HepG2 (cell line): ENCODE measurements around the gene UNC50. TPM values are rescaled to one million over a fixed set of nuclear protein-coding genes. Genes with fewer than 3 reads are reported as not detected.

Experiments
- NR2F2 ChIP-seq: IDR thresholded peaks from 2 replicates; pipeline ENCODE4 v1.6.1; 2012; ENCODE audit warnings: low read depth, inconsistent platforms, borderline replicate concordance
- SRSF4 ChIP-seq: fragments of 200-400 bp; formaldehyde crosslinking; IDR thresholded peaks from one replicate; pipeline ENCODE4 v1.6.1; 2018; ENCODE audit warnings: mild to moderate bottlenecking, low read depth, low read length, moderate library complexity; ENCODE audit not compliant: poor library complexity, severe bottlenecking
- TCF12 ChIP-seq, 2 experiments: fragments of 450-650 bp in 1 of 2; sonication (generic) in 1 of 2; formaldehyde crosslinking in 1 of 2; IDR thresholded peaks; 2 replicates each; pipeline versions ENCODE4 v1.6.1 to v1.8.0; 2017 to 2022; ENCODE audit warnings: antibody characterized with exemption in 1 of 2, mild to moderate bottlenecking in 1 of 2, missing genetic modification reagents in 1 of 2, moderate library complexity in 1 of 2
- ZNF235 ChIP-seq: sonication (generic); formaldehyde crosslinking; IDR thresholded peaks from 2 replicates; pipeline ENCODE4 v1.8.1; 2023; ENCODE audit warnings: mild to moderate bottlenecking, missing genetic modification reagents, borderline replicate concordance
- ZNF333 ChIP-seq: sonication (generic); formaldehyde crosslinking; IDR thresholded peaks from 2 replicates; pipeline ENCODE4 v1.4.0; 2020; ENCODE audit warnings: mild to moderate bottlenecking, missing genetic modification reagents, borderline replicate concordance
- ZNF350 ChIP-seq: sonication (generic); formaldehyde crosslinking; IDR thresholded peaks from 2 replicates; pipeline ENCODE4 v1.4.0; 2020; ENCODE audit warnings: mild to moderate bottlenecking, low read depth, missing genetic modification reagents, borderline replicate concordance
- ZNF501 ChIP-seq: sonication (generic); formaldehyde crosslinking; IDR thresholded peaks from 2 replicates; pipeline ENCODE4 v1.5.1; 2020; ENCODE audit warnings: mild to moderate bottlenecking, moderate library complexity, missing genetic modification reagents
- polyA plus RNA-seq, 8 experiments: library from polyadenylated mRNA; depleted of rRNA in 3 of 8; stranded (reverse) in 7 of 8; unstranded in 1 of 8; fragments of >200 nt; fragmentation: Illumina TruSeq in 4 of 8; extraction: Trizol in 4 of 8; gene quantifications; 2 replicates each; pipeline versions ENCODE4 v1.2.1 to v1.2.3, GENCODE V29; 2011 to 2016; ENCODE audit warnings: low read depth in 4 of 8, missing spikeins in 1 of 8, mixed read lengths in 1 of 8; ENCODE audit not compliant: insufficient read depth in 1 of 8
- total RNA-seq, 5 experiments: library from RNA; depleted of rRNA; stranded (reverse); fragments of >200 nt; fragmentation: Illumina TruSeq; extraction: Trizol; gene quantifications; 2 replicates each; pipeline ENCODE4 v1.2.3, GENCODE V29; 2016; ENCODE audit warnings: low read depth in 1 of 5
- TF ChIP-seq, protein P1 (sequence below): IDR thresholded peaks from 2 replicates; pipeline ENCODE4 v1.6.1; 2016; ENCODE audit warnings: low read depth
- TF ChIP-seq, protein P2 (sequence below): sonication (generic); formaldehyde crosslinking; IDR thresholded peaks from 2 replicates; pipeline ENCODE4 v1.9.0; 2021; ENCODE audit warnings: mild to moderate bottlenecking, missing genetic modification reagents
- TF ChIP-seq, protein P3 (sequence below): sonication (generic); formaldehyde crosslinking; IDR thresholded peaks from 2 replicates; pipeline ENCODE4 v1.4.0; 2020; ENCODE audit warnings: mild to moderate bottlenecking, missing genetic modification reagents

UNC50 gene
- total and polyA plus RNA-seq, 2 of the 13 experiments (the other 11 are each of a cell fraction or from before 2014, with no cell fraction given) = 92.6 to 95.6 TPM

DNA sequence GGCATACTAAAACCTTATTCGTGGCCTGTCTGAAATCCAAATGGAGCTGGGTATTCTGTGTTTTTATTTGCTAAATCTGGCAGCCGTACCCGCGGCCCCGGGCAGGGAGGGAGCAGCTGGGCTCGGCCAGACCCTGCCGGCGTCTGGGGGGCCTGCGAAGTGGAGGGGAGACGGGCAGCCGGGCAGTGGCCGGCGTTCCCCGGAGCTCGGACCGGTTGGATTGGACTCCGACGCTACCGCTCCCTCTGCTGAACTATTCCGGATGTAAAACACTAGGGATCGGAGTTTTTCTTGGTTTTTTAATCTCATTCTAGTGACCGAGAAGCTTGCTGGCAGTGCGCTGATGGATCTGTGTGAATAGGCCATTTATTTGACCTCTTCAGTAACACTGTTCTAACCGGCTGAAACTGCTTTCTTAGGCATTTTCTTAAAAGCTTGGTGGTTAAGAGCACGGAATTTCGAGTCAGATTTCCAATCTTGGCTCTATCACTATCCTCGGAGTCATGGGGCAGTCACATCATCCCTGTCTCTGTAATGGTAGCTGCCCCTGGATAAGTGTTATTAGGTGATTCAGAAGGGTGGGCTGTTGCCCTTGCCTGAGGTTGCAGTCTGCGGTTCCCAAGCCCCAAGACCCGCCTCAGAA, 694 bp downstream of the UNC50 start (continued):
- TF ChIP-seq, protein P1, sequence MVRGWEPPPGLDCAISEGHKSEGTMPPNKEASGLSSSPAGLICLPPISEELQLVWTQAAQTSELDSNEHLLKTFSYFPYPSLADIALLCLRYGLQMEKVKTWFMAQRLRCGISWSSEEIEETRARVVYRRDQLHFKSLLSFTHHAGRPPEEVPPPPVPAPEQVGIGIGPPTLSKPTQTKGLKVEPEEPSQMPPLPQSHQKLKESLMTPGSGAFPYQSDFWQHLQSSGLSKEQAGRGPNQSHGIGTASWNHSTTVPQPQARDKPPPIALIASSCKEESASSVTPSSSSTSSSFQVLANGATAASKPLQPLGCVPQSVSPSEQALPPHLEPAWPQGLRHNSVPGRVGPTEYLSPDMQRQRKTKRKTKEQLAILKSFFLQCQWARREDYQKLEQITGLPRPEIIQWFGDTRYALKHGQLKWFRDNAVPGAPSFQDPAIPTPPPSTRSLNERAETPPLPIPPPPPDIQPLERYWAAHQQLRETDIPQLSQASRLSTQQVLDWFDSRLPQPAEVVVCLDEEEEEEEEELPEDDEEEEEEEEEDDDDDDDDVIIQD = no peak
- TF ChIP-seq ZNF235 (CRISPR knock-in tag) (0 out of 2 replicates have a peak, but pooled peaks have one; percentile 15), ZNF333 (CRISPR knock-in tag) (no peak), NR2F2 (0 out of 2 replicates have a peak, but pooled peaks have one; percentile 3), TCF12 (IDR thresholded peaks at IDR 0.05) (no peak), TCF12 (CRISPR knock-in tag; IDR thresholded peaks at IDR 0.05) (0 out of 2 replicates have a peak, but pooled peaks have one; percentile 8), ZNF501 (no peak), ZNF350 (CRISPR knock-in tag) (no peak), SRSF4 (no peak)
- TF ChIP-seq, protein P2, sequence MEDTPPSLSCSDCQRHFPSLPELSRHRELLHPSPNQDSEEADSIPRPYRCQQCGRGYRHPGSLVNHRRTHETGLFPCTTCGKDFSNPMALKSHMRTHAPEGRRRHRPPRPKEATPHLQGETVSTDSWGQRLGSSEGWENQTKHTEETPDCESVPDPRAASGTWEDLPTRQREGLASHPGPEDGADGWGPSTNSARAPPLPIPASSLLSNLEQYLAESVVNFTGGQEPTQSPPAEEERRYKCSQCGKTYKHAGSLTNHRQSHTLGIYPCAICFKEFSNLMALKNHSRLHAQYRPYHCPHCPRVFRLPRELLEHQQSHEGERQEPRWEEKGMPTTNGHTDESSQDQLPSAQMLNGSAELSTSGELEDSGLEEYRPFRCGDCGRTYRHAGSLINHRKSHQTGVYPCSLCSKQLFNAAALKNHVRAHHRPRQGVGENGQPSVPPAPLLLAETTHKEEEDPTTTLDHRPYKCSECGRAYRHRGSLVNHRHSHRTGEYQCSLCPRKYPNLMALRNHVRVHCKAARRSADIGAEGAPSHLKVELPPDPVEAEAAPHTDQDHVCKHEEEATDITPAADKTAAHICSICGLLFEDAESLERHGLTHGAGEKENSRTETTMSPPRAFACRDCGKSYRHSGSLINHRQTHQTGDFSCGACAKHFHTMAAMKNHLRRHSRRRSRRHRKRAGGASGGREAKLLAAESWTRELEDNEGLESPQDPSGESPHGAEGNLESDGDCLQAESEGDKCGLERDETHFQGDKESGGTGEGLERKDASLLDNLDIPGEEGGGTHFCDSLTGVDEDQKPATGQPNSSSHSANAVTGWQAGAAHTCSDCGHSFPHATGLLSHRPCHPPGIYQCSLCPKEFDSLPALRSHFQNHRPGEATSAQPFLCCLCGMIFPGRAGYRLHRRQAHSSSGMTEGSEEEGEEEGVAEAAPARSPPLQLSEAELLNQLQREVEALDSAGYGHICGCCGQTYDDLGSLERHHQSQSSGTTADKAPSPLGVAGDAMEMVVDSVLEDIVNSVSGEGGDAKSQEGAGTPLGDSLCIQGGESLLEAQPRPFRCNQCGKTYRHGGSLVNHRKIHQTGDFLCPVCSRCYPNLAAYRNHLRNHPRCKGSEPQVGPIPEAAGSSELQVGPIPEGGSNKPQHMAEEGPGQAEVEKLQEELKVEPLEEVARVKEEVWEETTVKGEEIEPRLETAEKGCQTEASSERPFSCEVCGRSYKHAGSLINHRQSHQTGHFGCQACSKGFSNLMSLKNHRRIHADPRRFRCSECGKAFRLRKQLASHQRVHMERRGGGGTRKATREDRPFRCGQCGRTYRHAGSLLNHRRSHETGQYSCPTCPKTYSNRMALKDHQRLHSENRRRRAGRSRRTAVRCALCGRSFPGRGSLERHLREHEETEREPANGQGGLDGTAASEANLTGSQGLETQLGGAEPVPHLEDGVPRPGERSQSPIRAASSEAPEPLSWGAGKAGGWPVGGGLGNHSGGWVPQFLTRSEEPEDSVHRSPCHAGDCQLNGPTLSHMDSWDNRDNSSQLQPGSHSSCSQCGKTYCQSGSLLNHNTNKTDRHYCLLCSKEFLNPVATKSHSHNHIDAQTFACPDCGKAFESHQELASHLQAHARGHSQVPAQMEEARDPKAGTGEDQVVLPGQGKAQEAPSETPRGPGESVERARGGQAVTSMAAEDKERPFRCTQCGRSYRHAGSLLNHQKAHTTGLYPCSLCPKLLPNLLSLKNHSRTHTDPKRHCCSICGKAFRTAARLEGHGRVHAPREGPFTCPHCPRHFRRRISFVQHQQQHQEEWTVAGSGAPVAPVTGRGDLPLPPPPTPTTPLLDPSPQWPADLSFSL (CRISPR knock-in tag) = no peak
- TF ChIP-seq, protein P3, sequence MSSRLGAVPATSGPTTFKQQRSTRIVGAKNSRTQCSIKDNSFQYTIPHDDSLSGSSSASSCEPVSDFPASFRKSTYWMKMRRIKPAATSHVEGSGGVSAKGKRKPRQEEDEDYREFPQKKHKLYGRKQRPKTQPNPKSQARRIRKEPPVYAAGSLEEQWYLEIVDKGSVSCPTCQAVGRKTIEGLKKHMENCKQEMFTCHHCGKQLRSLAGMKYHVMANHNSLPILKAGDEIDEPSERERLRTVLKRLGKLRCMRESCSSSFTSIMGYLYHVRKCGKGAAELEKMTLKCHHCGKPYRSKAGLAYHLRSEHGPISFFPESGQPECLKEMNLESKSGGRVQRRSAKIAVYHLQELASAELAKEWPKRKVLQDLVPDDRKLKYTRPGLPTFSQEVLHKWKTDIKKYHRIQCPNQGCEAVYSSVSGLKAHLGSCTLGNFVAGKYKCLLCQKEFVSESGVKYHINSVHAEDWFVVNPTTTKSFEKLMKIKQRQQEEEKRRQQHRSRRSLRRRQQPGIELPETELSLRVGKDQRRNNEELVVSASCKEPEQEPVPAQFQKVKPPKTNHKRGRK = no peak
